ENCODE results near the gene SPEF1.

SPEF1 gene

GRCh38 chr20:3747471-3747870, 33.8 kb downstream of the SPEF1 start:
- no peak for DNase-seq (ENCODE audit: low spot score)

DNA sequence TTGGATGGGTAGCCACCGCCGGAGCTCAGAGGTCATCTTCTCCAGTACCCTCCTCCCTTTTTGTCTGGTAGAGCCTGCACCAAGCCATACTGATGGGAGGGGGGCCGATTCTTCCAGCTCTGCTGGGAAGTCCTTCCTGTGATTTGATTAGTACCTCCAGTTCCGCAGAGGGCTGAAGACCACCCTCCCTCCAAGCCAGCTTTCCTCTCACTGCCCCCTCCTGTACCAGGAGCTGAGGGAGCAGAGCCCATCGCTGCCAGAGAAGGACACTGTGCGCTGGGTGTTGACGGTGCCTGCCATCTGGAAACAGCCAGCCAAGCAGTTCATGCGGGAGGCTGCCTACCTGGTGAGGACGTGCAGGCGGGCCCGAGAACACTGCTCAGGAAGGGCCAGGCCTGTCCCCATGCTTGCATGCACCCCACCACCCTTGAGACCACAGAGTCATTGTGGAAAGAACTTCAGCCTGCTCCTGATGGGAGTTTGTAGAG, 35.5 kb downstream of the SPEF1 start:
- no peak for DNase-seq (ENCODE audit: low spot score)

- DNase-seq (ENCODE audit: low spot score), result no peak
Observed at GRCh38 chr20:3744806-3745685, 36.2 kb downstream of the SPEF1 start.

DNA sequence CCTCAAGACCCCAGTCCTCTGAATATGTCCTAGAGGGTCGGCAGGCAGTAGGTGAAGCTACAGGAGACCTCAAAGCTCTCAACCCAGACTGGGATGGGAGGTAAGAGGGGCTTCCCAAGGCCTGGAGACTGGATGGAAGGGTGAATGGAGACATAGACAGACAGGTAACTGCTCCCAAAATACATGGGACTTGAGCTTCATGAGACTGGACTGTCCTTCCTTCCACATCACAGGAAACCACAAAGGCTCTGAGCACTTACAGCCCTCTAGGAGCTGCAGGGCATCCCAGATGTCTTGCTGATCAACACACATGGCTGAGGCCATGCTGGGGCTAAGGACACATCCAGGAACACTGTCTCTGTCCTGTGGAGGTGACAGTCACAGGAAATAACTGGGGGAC, 37.2 kb downstream of the SPEF1 start:
- no peak for DNase-seq (ENCODE audit: low spot score)

DNA sequence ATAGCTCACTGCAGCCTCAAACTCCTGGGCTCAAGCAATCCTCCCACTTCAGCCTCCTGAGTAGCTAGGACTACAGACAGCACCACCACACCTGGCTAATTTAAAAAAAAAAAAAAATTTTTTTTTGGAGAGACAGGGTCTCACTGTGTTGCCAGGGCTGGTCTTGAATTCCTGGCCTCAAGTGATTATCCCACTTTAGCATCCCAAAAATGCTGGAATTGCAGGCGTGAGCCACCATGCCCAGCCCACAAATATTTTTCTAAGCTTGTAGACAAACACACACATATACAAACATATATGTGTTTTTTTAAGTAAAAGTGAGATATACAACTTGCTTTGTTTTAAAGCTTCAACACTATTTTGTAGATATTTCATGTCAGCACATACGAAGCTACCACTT, 38.0 kb downstream of the SPEF1 start:
- no peak for DNase-seq (ENCODE audit: low spot score)

DNA sequence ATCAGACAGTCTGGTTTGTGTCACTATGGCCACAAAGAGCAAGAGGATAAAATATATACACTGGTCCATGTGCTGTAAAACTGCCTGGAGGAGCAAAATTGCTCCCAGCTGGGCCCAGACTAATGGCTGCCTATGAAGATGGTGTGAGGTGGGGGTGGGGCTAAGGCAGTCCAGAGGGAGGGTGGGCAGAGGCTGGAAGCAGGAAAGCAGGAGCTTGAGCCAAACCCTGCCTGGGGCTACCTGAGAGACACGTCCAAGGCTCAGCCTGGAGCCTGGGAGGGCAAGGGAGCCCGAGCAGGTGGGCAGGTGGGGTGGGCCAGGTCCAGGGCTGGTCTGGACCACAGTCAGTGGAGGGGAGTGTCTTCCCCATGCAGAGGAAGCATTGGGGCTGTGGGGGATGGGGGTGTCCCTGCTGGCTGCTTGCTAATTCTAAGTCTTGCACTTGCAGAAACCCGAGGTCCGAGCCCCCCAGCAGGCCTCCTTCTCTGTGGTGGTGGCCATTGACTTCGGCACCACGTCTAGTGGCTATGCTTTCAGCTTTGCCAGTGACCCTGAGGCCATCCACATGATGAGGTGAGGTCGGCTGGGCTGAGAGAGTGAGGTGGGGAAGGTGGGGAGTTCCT, 39.3 kb downstream of the SPEF1 start:
- no peak for DNase-seq (ENCODE audit: low spot score)

DNA sequence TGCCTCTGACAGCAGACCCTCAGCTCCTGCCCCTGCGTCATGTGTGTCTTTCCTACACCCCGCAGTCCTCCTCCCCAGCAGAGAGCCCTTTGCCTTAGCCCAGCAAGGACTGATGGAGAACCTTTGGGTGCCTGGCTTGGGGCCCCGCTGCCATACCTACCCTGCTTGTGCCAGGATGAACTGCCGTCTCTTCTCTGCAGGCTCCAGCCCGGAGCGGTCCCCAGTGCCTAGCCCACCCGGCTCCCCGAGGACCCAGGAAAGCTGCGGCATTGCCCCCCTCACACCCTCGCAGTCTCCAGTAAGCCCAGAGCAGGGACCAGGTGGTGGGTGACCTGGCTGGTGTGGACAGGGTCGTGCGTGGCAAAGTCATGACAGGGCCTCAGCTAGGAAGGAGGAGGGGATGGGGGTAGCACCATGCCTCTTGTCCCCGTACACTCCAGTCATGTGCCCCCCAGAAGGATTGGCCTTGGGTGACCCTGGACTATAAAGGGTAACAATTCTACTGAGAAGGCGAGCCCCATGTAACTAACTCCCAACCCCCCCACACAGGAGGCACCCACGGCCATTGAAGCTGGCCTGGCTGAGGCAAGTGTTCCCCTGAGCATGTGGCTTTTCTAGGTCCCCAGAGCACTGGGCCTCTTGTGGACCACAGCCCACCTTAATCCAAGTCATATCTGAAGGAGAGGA, 40.5 kb downstream of the SPEF1 start:
- no peak for DNase-seq (ENCODE audit: low spot score)

GRCh38 chr20:3739926-3740451, 41.3 kb downstream of the SPEF1 start:
- DNase-seq (ENCODE audit: low spot score), result no peak

DNA sequence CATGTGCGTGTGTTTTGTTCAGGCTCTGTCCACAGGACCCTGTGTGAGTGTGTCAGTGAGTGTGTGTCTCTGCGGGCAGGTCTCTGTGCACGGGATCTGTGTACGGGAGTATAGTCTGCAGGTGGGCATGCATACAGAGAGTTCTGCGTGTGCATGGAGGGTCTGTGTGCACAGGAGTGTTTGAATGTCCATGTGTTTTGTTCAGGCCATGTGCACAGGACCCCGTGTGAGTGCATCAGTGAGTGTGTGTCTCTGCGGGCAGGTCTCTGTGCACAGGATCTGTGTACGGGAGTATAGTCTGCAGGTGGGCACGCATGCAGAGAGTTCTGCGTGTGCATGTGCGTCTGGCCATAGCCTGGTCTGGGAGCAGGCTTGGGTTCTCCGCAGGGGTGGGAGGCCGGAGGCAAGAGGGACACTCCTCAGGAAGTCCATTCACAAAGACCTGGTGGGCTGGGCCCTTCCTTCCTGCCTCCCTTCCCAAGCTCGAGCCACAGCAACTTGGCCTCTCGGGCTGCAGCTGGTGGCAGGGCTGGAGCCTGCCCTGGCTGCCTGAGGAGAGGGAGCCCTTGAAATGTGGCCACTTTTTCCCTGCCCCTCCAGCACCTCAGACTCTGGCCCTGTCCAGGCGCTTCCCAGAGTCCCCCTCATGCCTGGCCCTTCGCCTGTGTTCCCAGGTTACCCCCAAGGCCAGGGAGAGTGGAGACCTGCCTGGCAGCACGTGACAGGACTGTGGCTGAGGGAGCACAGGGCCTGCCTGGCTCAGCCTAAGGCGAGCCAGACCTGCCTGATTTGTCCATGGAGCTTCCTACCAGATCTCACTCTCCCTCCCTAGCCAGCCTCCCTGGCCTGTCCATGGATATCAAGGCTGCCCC, 42.0 kb downstream of the SPEF1 start:
- no peak for DNase-seq (ENCODE audit: low spot score)

DNA sequence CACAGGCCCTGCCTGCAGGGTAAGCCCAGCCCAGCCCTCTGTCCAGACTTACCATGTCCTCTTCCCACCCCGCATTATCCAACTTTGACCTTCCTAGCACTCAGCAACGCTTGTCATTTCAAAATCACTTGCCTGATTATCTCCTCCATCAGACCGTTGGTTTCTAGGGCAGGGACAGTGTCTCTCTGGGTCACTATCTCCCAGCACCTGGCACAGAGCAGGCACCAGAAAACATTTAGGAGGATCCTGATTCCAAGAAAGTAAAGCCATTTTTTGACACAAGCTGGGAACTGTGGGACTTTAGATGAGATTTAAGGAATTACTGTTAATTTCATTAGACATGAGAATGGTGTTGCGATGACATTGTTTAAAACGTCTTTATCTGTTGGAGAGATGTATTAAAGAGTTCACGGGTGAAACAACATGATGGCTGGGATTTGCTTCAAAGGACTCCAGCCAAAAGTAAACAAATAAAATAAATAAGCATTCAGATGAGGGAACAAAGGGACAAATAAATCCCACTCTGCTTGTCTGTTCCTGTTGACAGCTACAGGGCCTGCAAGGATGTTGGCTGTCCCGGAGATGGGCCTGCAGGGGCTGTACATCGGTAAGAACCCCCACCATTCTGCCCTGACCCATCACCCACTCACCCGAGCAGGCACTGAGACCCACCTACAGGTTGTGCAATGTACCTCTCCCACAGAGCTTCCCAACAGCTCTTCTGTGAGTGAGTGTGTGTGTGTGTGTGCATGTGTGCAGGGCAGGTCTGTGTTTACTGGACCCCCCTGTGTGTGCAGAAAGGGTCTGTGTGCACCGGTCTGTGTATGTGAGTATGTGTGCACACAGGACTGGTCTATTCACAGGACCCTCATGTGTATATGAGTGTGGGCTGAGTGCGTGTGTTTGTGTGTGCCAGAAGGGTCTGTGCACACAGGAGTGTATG, 42.9 kb downstream of the SPEF1 start:
- DNase-seq (ENCODE audit: low spot score), result no peak

DNA sequence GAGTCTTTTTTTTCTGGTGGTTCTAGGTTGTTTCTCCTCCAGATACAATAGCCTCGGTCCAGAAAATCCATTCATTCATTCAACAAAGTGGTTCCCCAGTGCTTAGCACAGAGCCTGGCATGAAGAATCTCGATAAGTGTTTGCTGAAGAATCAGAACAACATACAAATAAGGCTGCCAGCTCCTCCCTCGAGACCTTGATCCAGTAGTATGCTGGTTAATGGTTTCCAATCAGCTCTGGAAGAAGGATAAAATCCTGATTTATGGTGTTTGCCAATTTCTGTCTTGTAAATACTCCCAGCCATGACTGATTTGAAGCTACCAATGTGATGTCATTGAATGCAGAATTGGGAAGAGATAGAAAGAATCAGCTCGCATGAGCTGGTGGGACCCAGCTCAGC, 45.5 kb downstream of the SPEF1 start:
- no peak for DNase-seq (ENCODE audit: low spot score)

DNA sequence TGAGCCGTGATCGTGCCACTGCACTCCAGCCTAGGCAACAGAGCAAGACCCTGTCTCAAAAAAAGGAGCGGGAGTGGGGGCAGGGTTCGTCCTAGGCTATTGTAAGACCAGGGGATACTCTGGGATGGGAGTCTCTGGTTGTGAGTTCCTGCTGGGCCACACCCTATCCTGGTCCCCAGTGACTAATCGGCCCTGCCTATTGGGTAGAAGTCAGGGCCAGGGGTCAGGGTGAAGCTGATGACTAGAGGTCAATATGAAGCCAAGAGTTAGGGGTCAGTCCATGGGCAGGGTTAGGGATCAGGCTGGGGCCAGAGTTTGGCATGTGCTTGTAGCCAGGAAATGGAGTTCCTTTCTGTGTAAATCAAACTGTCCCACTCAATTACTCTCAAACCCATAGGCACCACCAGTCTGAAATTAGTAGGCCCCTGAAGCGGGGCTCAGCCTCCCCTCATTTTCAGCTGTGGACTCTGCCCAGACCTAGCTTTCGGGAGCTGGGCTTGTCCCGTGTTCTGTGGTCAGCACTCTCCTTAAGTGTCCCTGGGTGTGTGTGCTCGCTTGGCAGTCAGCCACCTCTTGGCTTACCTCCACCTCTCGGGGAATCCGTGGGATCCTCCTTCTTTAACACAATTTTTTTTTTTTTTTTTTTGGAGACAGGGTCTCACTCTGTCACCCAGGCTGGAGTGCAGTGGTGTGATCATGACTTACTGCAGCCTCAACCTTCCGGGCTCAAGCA, 47.0 kb downstream of the SPEF1 start:
- DNase-seq (ENCODE audit: low spot score), result no peak

- DNase-seq (ENCODE audit: low spot score), result no peak
Observed at GRCh38 chr20:3733119-3733995, 47.9 kb downstream of the SPEF1 start.

GRCh38 chr20:3732327-3733118, 48.7 kb downstream of the SPEF1 start, which contains the start of gene HSPA12B:
HSPA12B (plus strand) TSS chr20:3732685; CDS start chr20:3738675, 5,990 bp downstream.
- no peak for DNase-seq (ENCODE audit: low spot score)

GRCh38 chr20:3731944-3732326, 49.3 kb downstream of the SPEF1 start:
- no peak for DNase-seq (ENCODE audit: low spot score)

DNA sequence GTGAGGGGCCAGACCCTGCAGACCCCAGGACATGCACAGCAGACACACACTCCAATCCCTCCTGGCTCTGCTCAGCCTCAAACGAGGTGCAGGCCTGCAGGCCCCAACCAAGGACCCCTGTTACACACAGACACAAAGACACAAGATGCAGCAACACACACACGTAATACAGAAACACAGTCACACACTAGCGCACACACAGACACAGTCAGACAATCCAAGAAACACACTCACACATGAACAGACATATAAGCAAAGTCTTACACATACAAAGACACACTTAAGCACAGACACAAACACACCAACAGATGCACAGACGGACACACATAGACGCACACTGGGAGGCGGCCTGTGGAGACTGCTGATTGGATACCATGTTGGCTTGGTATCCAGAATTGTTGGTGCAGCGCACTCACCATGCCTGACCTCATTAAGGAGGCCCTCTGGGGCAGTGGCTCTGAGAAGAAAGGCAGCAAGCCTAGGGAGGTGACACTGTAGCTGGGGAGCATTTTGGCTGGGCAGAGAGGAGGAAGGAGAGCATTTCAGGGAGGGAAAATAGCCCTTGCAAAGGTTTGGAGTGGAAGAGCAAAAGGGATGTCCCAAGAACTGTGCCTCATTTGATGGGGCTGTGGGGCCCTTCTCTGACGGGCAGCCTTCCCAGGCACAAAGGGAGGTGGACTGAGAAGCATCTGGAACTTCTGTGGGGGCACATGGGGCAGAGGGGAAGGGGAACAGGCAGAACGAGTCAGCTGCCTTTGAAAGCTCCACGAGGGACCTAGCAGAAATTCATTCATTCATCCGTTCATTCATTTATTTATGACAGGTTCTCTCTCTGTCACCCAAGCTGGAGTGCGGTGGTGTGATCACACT, 50.2 kb downstream of the SPEF1 start:
- DNase-seq (ENCODE audit: low spot score), result no peak
